Activated T-cell treated with anti-CD3 and anti-CD28 coated beads, Interleukin-2, amount 50 U/mL, for 1 hour (primary cell): ENCODE data around the gene KMT2C.
"Not testable (repeated sequence)": the region's sequence is repeated elsewhere in the genome, so short reads cannot be mapped to it uniquely, and the experiment has no call there.

Source experiments
- DNase-seq: peaks from one replicate; pipeline ENCODE4 v3.0.0-alpha.2; 2020

KMT2C gene

DNA sequence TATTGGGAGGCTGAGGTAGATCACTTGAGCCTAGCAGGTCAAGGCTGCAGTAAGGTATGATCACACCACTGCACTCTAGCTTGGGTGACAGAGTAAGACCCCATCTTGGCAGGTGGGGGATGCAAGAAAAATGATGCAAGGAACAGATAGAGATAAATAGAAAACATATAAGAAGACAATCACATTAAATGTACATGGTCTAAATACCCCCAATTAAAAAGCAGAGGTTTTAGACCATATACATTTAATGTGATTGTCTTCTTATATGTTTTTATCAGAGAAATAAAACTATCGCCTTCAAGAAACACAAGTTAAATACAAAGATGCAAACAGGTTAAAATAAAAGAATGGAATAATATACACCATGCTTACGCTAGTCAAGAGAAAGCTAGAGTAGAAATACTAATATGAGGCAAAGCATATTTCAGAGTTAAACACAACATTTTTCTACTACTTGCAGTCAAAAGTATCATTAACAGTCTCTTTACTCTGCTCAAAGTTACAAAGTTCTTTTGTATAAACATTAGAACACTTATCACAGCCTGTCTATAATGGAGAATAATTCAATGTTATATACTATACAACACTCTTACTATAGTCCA is 136.2 kb downstream of the KMT2C start:
- not testable (repeated sequence) for DNase-seq

GRCh38 chr7:152292897-152293296 is 142.9 kb downstream of the KMT2C start:
- DNase-seq, result no peak

DNA sequence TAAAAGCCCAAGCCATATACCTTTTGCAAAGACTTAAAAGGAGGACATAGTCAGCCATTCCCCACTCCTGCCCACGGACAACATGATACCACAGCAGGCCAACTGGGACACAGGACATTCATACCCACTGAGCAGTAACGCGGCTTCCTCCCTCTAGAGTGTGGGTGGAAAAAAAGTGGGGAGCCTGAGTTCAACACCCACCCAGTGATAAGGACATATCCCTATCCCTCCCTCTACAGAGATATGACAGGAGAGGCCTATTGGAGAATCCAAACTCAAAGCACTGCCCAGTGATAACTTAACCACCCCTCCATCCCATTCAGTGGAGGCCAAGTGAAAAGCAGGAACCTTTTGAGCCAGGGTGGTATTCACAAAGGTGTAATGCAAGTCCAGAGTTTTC is 148.8 kb downstream of the KMT2C start:
- DNase-seq, result not testable (repeated sequence)

GRCh38 chr7:152286219-152286618 is 149.6 kb downstream of the KMT2C start:
- DNase-seq, result not testable (repeated sequence)

DNA sequence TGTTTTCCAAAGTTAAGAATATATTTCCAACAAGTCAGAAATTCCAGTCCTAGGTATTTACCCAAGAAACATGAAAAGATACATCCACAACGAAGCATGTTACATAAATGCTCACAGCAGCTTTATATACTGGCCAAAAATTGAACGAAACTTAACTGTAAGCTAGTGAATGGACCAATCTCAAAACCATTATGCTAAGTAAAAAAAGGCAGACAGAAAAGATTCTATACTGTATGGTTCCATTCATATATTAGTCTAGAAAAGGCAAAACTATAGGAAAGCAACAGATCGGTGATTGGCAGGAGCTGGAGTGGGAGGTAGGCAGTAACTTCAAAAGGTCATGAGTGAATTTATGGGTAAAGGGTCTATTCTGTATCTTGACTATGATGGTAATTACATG is 150.8 kb downstream of the KMT2C start:
- not testable (repeated sequence) for DNase-seq

GRCh38 chr7:152277687-152278086 is 158.1 kb downstream of the KMT2C start:
- not testable (repeated sequence) for DNase-seq

DNA sequence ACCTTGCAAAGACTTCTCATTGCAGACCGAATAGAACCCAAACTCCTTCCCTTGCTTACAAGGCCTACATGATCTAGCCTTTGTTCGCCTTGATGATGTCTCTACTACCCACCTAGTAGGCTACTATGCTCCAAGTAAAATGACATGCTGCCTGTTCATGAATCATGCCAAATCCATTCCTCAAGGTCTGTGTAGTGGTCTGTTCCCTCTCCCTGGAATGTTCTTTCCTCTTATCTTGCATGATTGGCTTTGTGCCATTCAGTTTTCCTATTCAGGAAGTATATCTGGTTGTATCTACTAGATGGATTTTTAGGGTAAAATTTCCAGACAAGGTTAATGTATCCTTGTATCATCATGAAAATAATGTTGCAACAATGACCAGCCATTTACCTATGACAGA is 165.4 kb downstream of the KMT2C start:
- not testable (repeated sequence) for DNase-seq

DNA sequence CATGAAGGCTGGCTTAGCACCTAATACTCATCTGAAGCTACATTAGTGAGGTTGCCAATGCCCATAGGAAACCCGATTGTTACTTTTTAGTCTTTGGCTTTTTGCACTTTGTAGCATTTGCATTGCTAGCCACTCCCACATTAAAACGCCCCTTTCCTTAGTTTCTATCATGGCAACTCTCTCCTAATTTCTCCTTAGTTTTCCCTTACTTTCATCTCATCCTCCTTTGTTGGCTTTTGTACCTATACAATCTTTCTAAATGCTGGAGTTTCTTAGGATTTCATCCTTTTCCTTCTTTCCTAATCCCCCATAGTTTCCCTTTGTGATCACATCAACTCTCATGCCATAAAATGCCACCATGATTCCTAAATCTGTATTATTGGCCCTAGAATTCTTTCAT is 168.9 kb downstream of the KMT2C start:
- DNase-seq, result not testable (repeated sequence)

- not testable (repeated sequence) for DNase-seq
These were observed 170.9 kb downstream of the KMT2C start for GRCh38 chr7:152264915-152265314.

GRCh38 chr7:152262146-152262545 is 173.7 kb downstream of the KMT2C start:
- not testable (repeated sequence) for DNase-seq

- not testable (repeated sequence) for DNase-seq
These were observed 176.2 kb downstream of the KMT2C start for GRCh38 chr7:152259645-152260044.

GRCh38 chr7:152247851-152248250 is 188.0 kb downstream of the KMT2C start:
- DNase-seq, result not testable (repeated sequence)

- not testable (repeated sequence) for DNase-seq
These were observed 190.4 kb downstream of the KMT2C start for GRCh38 chr7:152245417-152245816.

- DNase-seq, result not testable (repeated sequence)
These were observed 192.3 kb downstream of the KMT2C start for GRCh38 chr7:152243464-152243863.

DNA sequence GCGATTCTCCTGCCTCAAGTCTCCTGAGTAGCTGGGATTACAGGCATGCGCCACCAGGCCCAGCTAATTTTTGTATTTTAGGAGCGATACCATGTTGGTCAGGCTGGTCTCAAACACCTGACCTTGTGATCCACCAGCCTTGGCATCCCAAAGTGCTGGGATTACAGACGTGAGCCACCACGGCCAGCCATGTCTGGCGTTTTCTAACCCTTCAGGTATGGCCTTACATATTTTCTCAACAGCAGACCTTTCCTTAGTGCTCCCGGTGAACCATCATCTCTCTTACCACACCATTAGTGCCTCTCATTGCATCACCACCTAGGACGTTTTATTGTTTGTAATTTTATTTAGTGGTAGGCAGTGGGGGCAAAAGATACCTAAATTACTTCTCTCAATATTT is 194.5 kb downstream of the KMT2C start:
- not testable (repeated sequence) for DNase-seq

DNA sequence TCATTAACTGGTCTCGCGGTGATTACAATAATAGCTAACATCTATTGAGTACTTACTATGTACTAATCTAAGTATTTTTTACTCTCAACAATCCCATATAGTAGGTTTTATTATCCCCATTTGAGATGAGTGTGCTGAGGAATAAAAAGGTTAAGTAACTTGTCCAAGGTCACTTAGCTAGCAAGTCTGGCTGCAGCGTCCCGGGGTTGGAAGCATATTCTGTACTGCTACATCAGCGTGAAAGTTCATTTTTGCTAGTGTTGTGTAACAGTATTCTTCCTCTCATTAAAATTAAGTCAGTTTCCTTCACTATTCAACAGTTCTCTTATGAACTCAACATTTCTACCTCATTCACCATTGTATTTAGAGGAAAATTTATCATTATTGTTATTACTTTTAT is 199.5 kb downstream of the KMT2C start:
- not testable (repeated sequence) for DNase-seq

DNA sequence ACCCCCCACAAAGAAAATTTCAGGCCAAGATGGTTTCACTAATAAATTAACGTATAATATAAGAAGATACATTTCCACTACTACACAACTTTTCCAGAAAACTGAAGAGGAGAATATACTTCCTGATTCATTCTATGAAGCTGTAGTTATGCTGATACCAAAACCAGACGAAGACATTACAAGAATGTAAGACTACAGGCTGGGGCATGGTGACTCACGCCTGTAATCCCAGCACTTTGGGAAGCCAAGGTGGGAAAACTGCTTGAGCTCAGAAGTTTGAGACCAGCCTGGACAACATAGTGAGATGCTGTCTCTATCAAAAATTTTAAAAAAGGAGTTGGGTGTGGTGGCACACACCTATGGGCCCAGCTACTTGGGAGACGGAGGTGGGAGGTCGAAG is 201.4 kb downstream of the KMT2C start:
- DNase-seq, result not testable (repeated sequence)

DNA sequence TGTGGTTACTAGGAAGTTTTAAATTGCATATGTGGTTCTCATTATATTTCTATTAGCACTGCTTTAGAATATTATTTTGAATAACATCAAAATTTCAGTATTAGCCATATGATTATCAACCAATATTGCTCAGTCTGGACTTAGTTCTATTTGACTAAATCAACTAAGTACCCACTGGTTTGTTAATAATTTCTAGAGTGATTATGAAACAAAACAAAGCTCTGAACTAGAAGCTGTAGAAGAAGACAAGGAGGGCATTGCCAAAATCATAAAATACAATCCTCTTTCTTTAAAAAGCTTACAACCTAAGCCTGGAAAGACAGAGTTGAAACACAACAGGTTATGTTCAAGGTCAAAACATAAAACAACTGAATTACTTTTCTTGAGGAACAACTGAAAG is 204.7 kb downstream of the KMT2C start:
- no peak for DNase-seq

GRCh38 chr7:152219556-152219955 is 216.2 kb downstream of the KMT2C start:
- not testable (repeated sequence) for DNase-seq

DNA sequence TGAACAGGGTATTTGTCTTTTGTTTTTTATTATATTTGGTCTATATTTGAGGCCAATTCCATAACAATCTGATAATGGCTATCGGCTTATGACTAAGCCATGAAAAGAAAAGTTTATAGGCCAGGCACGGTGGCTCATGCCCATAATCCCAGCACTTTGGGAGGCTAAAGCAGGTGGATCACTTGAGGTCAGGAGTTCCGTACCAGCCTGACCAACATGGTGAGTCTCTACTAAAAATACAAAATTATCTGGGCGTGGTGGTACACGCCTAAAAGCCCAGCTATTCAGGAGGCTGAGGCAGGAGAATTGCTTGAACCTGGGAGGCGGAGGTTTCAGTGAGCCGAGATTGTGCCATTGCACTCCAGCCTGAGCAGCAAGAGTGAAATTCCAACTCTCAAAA is 227.0 kb downstream of the KMT2C start:
- not testable (repeated sequence) for DNase-seq

DNA sequence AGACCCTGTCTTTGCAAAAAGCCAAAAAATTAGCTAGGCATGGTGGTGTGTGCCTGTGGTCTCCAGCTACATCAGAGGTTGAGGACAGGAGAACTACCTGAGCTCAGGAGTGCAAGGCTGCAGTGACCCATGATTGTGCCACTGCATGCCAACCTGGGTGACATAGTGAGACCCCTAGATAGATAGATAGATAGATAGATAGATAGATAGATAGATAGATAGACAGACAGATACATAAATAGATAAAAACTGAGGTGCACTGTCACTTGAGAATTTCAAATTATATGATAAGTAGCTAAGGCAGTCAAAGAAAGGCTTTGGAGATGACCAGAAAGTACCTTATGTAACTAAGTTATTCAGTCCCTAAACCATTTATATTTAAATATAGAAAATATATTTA is 231.4 kb downstream of the KMT2C start:
- not testable (repeated sequence) for DNase-seq

- DNase-seq, result no peak
These were observed 232.7 kb downstream of the KMT2C start for GRCh38 chr7:152203095-152203494.

DNA sequence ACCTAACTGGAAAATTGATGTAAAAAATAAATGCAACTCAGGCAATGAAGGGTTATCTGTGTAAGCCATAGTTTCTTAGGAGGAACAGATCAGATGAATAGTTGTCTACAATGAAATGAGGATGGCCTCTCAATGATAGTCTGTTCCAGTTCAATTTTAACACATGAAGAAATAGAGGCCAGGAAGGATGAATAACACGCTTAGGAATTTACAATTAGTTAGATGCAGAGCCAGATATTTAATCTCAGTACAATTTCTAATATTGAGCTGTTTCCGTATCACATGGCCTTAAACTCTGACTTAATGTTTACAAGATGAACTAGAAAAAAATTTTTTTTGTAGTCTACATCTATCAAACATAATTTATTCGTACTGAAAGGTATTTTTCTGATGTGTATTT is 233.7 kb downstream of the KMT2C start:
- DNase-seq, result no peak

DNA sequence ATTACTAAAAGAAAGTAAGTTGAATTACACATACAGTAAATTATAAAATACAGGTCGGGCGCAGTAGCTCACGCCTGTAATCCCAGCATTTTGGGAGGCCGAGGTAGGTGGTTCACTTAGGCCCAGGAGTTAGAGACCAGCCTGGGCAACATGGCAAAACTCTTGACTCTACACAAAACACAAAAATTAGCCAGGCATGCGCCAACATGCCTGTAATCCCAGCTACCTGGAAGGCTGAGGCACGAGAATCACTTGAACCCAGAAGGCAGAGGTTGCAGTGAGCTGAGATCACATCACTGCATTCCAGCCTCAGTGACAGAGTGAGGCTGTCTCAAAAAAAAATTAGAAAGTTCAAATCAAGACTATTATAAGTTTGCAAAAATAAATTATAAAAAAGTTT is 235.4 kb downstream of the KMT2C start:
- no peak for DNase-seq

- no peak for DNase-seq
These were observed 239.4 kb downstream of the KMT2C start for GRCh38 chr7:152196391-152196790.
